Measurements from ENCODE around the gene ABO. TPM values are rescaled to one million over a fixed set of nuclear protein-coding genes. Genes with fewer than 3 reads are reported as not detected.
"Not testable (repeated sequence)": the region's sequence is repeated elsewhere in the genome, so short reads cannot be mapped to it uniquely, and the experiment has no call there.

The ABO gene
- total and polyA plus RNA-seq, 7 donors = 0.03 to 0.86 (median 0.51) TPM

DNA sequence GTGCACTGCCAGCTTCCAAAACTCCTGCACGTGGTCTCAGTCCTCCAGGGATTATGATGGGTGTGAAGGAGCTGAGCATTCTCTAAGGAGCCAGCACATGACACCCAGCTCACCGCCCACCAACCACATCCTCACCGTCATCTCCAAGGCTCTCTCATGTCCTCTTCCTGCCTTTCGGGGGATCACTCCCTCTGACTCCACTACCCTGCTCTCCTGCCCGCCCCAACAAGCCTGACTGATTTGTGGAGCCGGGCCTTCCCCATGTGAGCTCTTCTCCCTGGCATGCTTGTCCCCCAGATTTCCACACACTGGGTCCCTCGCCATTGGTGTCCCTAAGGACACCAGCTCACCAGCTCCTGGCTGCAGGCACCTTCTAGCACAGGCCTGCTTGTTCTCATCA lies 1.9 kb downstream of the ABO start:
- WGBS, 3 donors = 67 to 70% (median 68%) methylated on average over 7 of the region's 7 CpGs
- TF ChIP-seq, protein P1, sequence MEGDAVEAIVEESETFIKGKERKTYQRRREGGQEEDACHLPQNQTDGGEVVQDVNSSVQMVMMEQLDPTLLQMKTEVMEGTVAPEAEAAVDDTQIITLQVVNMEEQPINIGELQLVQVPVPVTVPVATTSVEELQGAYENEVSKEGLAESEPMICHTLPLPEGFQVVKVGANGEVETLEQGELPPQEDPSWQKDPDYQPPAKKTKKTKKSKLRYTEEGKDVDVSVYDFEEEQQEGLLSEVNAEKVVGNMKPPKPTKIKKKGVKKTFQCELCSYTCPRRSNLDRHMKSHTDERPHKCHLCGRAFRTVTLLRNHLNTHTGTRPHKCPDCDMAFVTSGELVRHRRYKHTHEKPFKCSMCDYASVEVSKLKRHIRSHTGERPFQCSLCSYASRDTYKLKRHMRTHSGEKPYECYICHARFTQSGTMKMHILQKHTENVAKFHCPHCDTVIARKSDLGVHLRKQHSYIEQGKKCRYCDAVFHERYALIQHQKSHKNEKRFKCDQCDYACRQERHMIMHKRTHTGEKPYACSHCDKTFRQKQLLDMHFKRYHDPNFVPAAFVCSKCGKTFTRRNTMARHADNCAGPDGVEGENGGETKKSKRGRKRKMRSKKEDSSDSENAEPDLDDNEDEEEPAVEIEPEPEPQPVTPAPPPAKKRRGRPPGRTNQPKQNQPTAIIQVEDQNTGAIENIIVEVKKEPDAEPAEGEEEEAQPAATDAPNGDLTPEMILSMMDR (IDR thresholded peaks at IDR 0.05) = no peak

DNA sequence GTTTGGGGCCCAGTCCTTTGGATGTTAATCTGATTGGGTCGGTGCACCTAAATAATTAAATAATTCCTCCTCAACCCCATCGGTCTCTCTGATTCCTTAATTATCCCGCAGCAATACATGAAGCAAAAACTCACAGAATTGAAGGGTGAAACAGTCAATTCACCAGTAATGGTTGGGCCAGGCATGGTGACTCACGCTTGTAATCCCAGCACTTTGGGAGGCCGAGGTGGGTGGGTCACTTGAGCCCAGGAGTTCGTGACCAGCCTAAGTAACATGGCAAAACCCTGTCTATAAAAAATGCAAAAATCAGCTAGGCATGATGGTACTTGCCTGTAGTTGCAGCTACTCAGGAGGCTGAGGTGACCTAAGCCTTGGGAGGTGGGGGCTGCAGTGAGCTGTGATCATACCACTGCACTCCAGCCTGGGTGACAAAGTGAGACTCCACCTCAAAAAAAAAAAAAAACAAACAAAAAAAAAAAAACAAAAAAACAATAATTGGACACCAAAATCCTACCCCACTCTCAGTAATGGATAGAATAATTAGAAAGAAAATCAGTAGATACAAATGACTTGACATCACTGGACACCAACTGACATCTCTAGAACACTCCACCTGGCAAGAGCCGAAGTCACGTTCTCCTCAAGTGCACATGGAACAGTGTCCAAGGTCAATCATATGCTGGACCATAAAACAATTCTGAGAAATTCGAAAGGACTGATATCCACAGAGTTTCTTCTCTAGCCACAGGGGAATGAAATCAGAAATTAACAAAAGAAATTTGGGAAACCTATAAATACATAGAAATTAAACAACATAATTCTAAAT lies 5.3 kb downstream of the ABO start:
- DNase-seq (no peak), ATAC-seq (no peak)
- no peaks in the 10 kb centered on the region for H3K9me3 ChIP-seq
- no peaks in the 10 kb centered on the region for H3K36me3 ChIP-seq (ENCODE audit: insufficient read depth in 1 of 2, low read depth in 1 of 2)
- TF ChIP-seq, protein P1 (IDR thresholded peaks at IDR 0.05) = no peak
- peaks cover 0 to 30% (median 5%) of the 10 kb centered on the region in 3 donors for H3K27me3 ChIP-seq (ENCODE audit: insufficient read depth in 3 of 3, low read length in 2 of 3)
- 70 to 78% (median 72%) methylated on average over 9 of the region's 9 CpGs for WGBS, 3 donors
- intact Hi-C loops (cut with DNase I) = no loop called here
- H3K4me3 ChIP-seq = no peak overlapping the region
- no peaks in the 10 kb centered on the region for H3K4me1 ChIP-seq
- H3K27ac ChIP-seq = no peak overlapping the region

More for the DNA sequence above, 1.9 kb downstream of the ABO start:
- ATAC-seq = no peak
- intact Hi-C loops (cut with DNase I) = no loop called here
- no peaks in the 10 kb centered on the region for H3K4me1 ChIP-seq
- H3K9me3 ChIP-seq = no peaks in the 10 kb centered on the region
- no peak overlapping the region for H3K27ac ChIP-seq
- peaks cover 5 to 53% (median 11%) of the 10 kb centered on the region in 3 donors for H3K27me3 ChIP-seq (ENCODE audit: insufficient read depth in 3 of 3, low read length in 2 of 3)
- no peak overlapping the region for H3K4me3 ChIP-seq
- DNase-seq = no peak
- no peaks in the 10 kb centered on the region for H3K36me3 ChIP-seq (ENCODE audit: insufficient read depth in 1 of 2, low read depth in 1 of 2)

DNA sequence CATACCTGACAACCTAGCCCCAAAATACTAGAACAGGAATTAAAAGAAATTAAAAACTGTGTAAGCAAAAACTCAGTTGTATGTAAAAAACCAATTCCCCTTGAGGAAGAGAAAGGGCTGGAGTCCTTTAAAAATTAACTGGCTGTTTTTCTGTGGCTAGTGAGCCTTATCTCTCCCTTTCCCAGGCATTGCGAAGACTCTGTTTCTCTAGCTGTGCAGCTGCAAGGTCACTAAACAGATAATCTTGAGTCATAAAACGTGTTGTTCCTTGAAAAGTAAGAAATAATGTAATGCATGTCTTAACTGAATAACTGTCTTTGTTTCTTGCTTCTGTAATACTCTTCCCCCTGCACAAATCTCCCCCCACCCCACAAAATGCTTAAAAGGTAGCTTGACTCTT lies 5.9 kb downstream of the ABO start:
- DNase-seq; H3K4me1 ChIP-seq; ATAC-seq; intact Hi-C loops (cut with DNase I); H3K4me3 ChIP-seq; H3K36me3 ChIP-seq (ENCODE audit: insufficient read depth in 1 of 2, low read depth in 1 of 2); H3K9me3 ChIP-seq; H3K27ac ChIP-seq: not testable (repeated sequence)
- H3K27me3 ChIP-seq (ENCODE audit: insufficient read depth in 3 of 3, low read length in 2 of 3) = peaks cover 0 to 30% (median 3%) of the 10 kb centered on the region in 3 donors
- 63 to 73% (median 63%) methylated on average over 2 of the region's 2 CpGs for WGBS, 3 donors

DNA sequence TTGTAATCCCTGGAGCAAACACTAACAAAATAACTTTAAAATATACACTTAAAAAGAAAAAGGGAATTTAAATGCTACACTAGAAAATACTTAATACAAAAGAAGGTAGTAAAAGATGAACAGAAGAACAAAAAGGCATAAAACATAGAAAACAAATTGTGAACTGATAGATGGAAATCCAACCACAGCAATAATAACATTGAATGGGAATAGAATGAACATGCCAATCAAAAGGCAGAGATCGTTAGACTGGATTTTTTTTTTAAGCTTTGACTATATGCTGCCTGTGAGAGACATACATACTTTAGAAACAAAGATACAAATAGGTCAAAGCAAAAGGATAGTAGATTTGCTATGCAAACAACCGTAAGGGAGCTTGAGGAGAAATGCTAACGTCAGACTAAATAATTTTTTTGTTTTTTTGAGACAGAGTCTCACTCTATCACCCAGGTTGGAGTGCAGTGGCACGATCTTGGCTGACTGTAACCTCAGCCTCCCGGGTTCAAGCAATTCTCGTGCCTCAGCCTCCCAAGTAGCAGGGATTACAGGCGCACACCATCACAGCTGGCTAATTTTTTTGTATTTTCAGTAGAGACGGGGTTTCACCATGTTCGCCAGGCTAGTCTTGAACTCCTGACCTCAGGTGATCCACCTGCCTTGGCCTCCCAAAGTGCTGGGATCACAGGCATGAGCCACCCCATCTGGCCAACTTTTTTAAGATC lies 6.5 kb downstream of the ABO start:
- no peak overlapping the region for H3K4me3 ChIP-seq
- no peaks in the 10 kb centered on the region for H3K36me3 ChIP-seq (ENCODE audit: insufficient read depth in 1 of 2, low read depth in 1 of 2)
- TF ChIP-seq, protein P1 (IDR thresholded peaks at IDR 0.05) = no peak
- H3K4me1 ChIP-seq = no peaks in the 10 kb centered on the region
- H3K27ac ChIP-seq = no peak overlapping the region
- WGBS, 3 donors = 63 to 77% (median 67%) methylated on average over 9 of the region's 9 CpGs
- peaks cover 0 to 27% (median 3%) of the 10 kb centered on the region in 3 donors for H3K27me3 ChIP-seq (ENCODE audit: insufficient read depth in 3 of 3, low read length in 2 of 3)
- ATAC-seq = no peak
- no peak for DNase-seq
- intact Hi-C loops (cut with DNase I) = no loop called here
- no peaks in the 10 kb centered on the region for H3K9me3 ChIP-seq

DNA sequence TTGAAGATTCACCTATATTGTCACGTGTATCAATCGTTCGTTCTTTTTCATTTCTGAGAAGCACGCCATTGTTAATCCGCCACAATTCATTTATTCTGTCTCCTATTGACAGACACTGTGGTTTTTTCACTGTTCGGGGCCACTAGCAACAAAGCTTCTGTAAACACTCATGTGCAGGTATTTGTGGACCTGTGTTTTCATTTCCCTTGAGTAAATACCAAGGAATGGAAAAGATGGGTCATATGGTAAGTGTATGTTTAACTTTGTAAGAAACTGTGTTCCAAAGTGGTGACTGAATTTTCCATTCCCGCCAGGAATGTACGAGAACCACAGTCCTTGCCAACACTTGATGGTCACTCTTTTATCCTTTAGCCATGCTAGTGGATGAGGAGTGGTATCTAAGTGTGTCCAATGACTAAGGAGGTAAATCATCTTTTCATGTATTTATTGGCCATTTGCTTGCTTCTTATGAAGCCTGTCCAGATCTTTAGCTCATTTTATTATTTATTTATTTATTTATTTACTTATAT lies 10.7 kb downstream of the ABO start:
- H3K9me3 ChIP-seq = no peaks in the 10 kb centered on the region
- H3K4me3 ChIP-seq = no peak overlapping the region
- H3K27me3 ChIP-seq (ENCODE audit: insufficient read depth in 3 of 3, low read length in 2 of 3) = peaks cover 0 to 31% (median 5%) of the 10 kb centered on the region in 3 donors
- H3K36me3 ChIP-seq (ENCODE audit: insufficient read depth in 1 of 2, low read depth in 1 of 2) = no peaks in the 10 kb centered on the region
- intact Hi-C loops (cut with DNase I) = no loop called here
- 90 to 94% (median 91%) methylated on average over 8 of the region's 8 CpGs for WGBS, 3 donors
- TF ChIP-seq, protein P1 (IDR thresholded peaks at IDR 0.05) = no peak
- no peaks in the 10 kb centered on the region for H3K4me1 ChIP-seq
- H3K27ac ChIP-seq = no peak overlapping the region
- DNase-seq = no peak
- no peak for ATAC-seq
